GM18909 (cell line): ENCODE results near the gene PNKP.
"Not testable (repeated sequence)": the region's sequence is repeated elsewhere in the genome, so short reads cannot be mapped to it uniquely, and the experiment has no call there.

Source experiments
- ATAC-seq: cut with Tn5 transposase; IDR thresholded peaks from one replicate; pipeline ENCODE4 v1.9.1; 2021; ENCODE audit warnings: mild to moderate bottlenecking; ENCODE audit not compliant: unreplicated experiment, poor library complexity

PNKP gene

GRCh38 chr19:49824662-49825061 lies 42.7 kb downstream of the PNKP start:
- ATAC-seq: no peak

- no peak for ATAC-seq
These were observed 43.9 kb downstream of the PNKP start for GRCh38 chr19:49823472-49823871.

DNA sequence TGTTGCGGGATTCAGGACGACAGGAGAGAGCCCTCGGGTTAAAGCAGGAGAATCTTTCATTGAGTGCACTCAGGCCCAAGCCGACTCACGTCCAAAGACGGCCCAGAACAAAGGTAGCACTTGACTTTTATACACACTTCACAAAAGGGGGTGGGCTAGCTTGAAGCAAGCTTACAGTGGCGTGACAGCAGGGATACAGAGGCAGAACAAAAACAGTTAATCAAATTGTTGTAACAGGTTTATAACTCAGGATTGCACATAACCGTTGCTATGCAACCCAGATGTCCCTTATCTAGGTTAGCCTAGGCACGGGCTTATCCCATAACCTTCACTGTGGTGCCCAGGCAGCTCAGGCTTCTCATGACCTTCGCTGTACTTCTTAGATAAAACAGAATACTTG lies 47.3 kb downstream of the PNKP start:
- ATAC-seq: no peak

DNA sequence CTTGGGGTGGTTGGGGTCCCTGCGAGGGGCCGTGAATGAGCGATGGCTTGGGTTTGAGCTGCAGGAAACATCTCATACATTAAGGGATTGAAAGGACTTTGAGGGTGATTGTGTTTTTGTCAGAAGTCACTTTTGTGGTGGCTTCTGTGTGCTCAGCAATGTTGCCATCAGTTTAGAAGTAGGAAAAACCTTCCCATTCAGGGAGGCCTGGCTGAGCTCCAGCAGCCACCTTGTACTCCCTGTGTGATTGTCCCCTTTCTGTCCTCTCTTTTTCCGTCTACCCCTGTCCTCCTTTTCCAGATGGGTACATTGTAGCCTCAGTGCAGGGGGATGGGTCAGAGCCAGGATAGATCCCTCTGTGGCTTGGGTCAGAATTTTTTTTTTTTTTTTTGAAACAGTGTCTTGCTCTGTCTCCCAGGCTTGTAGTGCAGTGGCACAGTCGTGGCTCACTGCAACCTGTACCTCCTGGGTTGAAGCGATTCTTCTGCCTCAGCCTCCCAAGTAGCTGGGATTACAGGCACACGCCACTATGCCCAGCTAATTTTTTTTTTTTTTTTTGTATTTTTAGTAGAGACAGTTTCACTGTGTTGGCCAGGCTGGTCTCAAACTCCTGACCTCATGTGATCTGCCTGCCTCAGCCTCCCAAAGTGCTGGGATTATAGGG lies 47.8 kb downstream of the PNKP start:
- ATAC-seq: not testable (repeated sequence)

DNA sequence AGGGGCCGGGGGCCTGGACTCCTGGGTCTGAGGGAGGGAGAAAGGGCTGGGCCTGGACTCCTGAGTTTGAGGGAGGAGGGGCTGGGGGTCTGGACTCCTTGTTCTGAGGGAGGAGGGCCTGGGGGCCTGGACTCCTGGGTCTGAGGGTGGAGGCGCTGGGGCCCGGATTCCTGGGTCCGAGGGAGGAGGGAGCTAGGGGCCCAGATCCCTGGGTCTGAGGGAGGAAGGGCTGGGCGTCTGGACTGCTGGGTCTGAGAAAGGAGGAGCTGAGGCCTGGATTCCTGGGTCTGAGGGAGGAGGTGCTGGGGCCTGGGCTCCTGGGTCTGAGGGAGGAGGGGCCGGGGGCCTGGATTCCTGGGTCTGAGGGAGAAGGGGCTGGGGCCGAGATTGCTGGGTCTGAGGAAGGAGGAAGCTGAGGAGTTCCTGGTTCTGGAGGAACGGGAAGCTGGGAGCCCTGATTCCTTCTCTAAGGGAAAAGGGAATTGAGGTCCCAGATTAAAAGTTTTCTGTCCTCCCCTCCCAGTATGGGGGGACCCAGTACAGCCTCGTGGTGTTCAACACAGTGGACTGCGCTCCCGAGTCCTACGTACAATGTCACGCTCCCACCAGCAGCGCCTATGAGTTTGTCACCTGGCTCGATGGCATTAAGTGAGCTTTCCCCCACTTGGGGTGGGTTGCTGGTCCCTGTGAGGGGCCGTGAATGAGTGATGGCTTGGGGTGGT lies 48.6 kb downstream of the PNKP start:
- no peak for ATAC-seq

DNA sequence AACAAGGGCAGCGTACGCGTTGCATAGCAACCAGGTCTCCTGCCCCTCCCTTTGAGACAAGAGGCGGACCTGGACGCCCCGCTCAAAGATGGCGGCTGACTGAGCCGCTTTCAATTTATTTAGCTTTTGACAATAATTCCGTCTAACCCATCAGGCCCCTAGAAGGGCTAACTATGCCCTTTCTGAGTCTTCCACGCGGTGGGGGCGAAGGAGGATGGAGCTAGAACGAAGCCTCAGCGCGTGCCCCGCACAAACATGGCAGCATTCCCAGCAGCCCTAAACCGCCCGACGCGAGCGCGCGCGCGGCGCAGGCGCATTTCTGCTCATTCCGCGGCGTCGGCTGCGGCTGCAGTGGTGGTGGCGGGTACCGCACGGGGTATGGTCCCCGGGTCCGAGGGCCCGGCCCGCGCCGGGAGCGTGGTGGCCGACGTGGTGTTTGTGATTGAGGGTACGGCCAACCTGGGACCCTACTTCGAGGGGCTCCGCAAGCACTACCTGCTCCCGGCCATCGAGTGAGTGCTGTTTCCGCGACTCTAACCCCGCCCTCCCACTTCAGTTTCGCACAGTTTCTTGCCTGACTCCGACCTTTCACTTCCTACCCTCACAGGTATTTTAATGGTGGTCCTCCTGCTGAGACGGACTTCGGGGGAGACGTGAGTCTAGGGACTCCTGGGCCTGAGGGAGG lies 49.3 kb downstream of the PNKP start, which contains the start of gene MED25:
MED25 (plus strand) TSS at position 326 of the 685 bp plus-strand sequence; CDS start at position 379, 53 bp downstream.
- ATAC-seq: peak; percentile 76

DNA sequence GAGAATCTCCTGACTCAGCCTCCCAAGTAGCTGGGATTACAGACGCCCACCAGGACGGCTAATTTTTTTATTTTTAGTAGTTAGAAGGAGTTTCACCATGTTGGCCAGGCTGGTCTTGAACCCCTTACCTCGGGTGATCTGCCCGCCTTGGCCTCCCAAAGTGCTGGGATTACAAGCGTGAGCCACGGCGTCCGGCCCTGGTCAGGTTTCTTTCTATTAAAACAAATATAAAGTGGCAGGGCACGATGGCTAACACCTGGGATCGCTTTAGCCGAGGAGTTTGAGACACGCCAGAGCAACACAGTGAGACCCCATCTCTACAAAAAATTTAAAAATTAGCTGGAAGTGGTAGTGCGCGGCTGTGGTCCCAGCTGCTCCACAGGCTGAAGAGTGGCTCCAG lies 50.8 kb downstream of the PNKP start:
- no peak for ATAC-seq

- no peak for ATAC-seq
These were observed 53.4 kb downstream of the PNKP start for GRCh38 chr19:49814010-49814409.

GRCh38 chr19:49812997-49813861 lies 54.1 kb downstream of the PNKP start, which contains the start of gene FUZ:
TSS of gene FUZ (minus strand) at chr19:49813292. CDS start at chr19:49813106, 186 bp downstream.
- peak; percentile 58 for ATAC-seq

- ATAC-seq: no peak
These were observed 54.9 kb downstream of the PNKP start for GRCh38 chr19:49812452-49812996.

DNA sequence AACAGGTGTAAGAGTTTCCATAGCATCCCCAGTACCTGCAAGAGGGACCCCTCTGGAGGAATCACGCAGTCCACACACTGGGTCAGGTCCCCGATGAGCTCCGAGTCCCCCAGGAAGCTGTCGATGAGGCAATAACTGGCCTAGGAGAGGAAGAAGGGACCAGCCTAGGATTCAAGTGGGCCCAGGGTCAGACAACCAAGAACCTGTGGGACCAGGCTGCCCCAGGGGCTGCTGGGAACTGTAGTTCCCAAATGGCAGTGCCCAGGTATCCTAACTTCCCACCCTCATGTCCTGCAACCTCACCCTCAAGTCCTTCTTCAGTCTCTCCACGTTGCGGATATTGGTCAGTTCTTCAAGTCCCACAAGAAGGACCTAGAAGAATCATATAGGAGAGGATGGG lies 56.0 kb downstream of the PNKP start:
- ATAC-seq: no peak
